GM18870 (cell line): ENCODE data around the gene KIF5B.
"Not testable (repeated sequence)": the region's sequence is repeated elsewhere in the genome, so short reads cannot be mapped to it uniquely, and the experiment has no call there.

ENCODE experiments used
- ATAC-seq: cut with Tn5 transposase; IDR thresholded peaks from one replicate; pipeline ENCODE4 v1.9.1; 2021; ENCODE audit warnings: moderate library complexity; ENCODE audit not compliant: unreplicated experiment

The KIF5B gene

DNA sequence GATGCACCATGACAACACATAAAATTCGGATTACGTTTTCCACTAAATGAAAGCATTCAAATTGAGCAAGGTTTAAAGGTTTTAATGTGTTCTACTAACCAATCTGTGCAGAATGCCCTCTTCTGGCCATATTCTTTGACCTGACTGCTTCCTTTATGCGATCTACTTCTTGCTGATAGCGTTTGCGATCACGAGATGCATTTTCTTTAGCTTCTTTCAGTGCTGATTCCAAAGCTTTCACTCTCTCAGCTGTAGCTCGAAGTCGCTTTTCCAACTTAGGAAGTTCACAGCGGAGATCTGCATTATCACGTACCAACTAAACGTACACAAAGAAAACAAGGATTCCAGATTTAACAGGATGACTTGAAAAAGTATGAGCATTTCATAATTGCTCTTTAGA is 39.2 kb downstream of the KIF5B start:
- no peak for ATAC-seq

- ATAC-seq: no peak
Observed at GRCh38 chr10:32015386-32015785, 40.8 kb downstream of the KIF5B start.

- no peak for ATAC-seq
Observed at GRCh38 chr10:32007026-32007425, 49.2 kb downstream of the KIF5B start.

DNA sequence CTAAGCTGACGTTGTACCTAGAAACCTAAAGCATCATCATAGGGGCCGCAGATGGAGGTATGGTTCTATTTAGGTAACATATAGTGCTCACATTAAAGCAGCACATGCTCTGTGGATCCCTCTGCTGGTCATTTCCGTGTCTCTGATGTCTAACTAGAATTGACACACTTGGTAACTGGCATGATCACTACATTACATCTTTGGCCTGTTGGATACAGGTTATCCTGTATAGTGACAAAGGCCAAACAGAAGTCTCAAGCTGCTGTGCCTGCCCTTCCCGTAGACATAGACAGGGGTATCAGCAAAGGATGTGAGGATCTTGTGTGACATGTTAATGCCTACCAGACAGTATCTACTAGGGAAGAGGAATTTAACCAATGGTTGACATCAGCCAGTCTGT is 51.2 kb downstream of the KIF5B start:
- no peak for ATAC-seq

DNA sequence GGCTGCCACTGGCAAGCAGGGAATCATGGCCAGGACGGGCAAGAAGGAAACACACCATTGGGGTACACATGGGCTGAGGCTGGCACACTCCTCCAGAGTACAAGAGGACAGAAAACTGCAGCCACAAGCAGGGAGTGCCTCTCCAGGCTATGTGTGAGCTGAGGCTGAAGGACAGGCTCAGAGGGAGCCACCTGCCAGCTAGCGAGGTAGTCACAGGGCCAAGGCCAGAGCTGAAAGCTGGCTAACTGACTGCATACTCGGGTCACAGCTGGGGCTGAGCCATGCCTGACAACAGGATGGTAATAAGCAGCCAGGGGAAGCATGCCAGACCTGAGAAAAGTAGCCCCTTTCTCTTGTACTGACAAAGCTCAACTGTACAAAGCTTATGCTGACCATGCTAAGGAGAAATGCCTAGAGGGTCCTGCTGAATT is 52.0 kb downstream of the KIF5B start:
- ATAC-seq: no peak

- ATAC-seq: no peak
Observed at GRCh38 chr10:32002531-32002930, 53.7 kb downstream of the KIF5B start.

GRCh38 chr10:32000937-32001336 is 55.3 kb downstream of the KIF5B start:
- no peak for ATAC-seq

DNA sequence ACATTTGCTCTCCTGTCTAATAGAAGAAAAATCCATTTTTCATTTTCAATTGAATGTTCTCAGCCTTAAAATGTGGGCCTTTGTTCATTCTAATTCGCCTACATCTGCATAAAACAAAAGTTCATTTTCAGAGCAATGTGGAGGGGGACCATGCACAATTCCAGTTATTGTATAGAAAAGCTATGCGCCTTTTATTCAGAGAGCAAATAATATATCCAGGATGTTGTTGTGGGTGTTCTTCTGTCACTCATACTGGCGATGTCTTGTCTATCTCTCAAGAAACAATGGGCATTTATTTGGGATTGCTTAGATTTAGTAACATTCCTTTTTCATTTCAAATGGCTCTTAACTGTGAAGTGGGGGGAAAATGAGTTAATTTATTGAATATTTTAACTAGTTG is 56.4 kb downstream of the KIF5B start:
- no peak for ATAC-seq

- ATAC-seq: no peak
Observed at GRCh38 chr10:31999070-31999660, 57.1 kb downstream of the KIF5B start.

DNA sequence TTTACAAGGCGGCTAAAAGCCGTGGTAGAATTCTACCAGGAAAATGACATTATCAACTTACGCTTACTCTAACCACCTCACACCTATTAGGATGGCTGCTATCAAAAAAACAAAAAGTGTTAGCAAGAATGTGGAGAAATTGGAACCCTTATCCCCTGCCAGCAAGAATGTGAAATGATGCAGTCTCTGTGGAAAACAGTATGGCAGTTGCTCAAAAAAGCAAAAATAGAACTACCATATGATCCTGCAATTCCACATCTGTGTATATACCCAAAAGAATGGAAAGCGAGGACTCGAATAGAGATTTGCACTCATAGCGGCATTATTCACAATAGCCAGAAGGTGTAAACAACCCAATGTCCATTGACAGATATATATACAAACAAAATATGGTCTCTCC is 61.3 kb downstream of the KIF5B start:
- ATAC-seq: no peak

GRCh38 chr10:31990937-31991336 is 65.3 kb downstream of the KIF5B start:
- ATAC-seq: no peak

GRCh38 chr10:31987786-31988185 is 68.4 kb downstream of the KIF5B start:
- not testable (repeated sequence) for ATAC-seq

DNA sequence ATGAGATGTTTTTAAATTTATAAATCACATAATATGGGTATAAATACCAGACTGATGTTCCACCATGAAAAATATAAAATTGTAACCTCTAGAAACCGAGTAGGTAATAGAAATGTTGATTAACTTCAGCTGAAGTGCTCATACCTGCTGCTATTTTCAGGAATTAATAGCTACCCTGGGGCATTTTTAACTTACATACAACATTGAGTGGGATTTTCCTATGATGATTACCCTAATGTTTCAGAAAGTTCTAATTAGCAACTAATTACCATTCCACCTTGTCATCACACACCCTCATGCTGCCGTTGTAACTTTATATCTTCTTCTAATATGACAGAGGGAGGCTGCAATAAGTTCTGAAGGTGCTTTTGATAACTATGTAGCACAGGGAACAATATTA is 74.1 kb downstream of the KIF5B start:
- no peak for ATAC-seq

GRCh38 chr10:31980471-31980870 is 75.8 kb downstream of the KIF5B start:
- ATAC-seq: no peak

DNA sequence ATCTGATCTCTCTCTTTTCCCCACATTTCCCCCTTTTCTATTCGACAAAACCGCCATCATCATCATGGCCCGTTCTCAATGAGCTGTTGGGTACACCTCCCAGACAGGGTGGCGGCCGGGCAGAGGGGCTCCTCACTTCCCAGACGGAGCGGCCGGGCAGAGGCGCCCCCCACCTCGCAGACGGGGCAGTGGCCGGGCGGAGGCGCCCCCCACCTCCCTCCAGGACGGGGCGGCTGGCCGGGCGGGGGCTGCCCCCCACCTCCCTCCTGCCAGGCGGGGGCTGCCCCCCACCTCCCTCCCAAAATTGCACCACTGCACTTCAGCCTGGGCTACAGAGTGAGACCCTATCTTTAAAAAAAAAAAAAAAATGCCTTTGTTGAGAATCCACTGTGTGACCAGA is 77.2 kb downstream of the KIF5B start:
- ATAC-seq: not testable (repeated sequence)

- no peak for ATAC-seq
Observed at GRCh38 chr10:31978156-31978483, 78.1 kb downstream of the KIF5B start.

GRCh38 chr10:31977440-31978155 is 78.6 kb downstream of the KIF5B start:
- no peak for ATAC-seq

DNA sequence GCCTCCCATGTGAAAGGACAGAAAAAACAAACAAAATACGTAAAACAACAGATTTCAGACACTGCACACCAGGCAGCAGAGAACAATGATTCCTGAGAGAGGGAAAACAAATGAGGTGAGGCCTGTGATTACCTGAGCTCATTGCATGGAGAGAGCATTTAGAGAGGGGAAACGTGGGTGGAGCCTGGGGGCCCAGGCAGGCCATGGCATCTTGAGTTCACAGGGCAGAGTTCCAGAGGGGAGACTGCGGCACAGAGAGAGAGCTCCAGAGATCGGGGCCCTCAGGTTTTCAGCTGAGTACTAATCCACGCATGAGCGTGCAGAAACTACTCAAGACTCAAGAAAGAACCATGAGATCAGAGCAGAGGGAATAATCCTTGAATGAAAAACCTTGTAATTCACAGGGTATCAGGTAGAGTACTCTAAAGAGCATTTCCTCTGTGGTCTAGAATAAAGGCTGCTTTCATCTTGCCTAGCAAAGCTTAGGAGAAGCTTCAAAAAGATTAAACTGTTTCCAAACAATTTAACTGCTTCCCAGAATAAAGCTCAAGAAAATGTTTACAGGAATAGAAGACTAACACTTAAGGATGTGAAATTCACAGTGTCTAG is 81.0 kb downstream of the KIF5B start:
- ATAC-seq: no peak

DNA sequence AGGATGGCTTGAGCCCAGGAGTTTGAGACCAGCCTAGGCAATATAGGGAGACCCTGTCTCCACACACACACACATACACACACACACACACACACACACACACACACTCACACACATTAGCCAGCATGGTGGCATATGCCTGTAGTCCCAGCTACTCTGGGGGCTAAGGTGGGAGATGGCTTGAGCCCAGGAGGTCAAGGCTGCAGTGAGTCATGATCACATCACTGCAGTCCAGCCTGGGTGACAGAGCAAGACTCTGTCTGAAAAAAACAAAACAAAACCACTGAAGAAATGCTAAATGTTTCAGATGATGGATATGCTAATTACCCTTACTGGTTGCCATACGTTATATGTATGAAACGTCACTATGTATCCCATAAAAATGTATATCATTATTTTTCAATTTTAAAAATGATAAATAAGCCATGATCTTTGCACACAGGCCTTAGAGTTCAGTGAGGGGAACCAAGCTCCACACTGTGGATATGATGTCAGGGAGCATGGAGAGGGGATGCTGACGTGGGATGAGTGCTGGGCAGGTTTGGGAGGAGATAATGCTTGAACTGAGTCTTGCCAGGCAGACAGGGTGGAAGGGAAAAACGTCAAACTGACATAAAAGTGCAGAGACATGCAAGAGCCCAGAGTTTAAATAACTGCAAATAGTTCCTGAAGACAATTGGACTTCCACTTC is 81.6 kb downstream of the KIF5B start:
- no peak for ATAC-seq

DNA sequence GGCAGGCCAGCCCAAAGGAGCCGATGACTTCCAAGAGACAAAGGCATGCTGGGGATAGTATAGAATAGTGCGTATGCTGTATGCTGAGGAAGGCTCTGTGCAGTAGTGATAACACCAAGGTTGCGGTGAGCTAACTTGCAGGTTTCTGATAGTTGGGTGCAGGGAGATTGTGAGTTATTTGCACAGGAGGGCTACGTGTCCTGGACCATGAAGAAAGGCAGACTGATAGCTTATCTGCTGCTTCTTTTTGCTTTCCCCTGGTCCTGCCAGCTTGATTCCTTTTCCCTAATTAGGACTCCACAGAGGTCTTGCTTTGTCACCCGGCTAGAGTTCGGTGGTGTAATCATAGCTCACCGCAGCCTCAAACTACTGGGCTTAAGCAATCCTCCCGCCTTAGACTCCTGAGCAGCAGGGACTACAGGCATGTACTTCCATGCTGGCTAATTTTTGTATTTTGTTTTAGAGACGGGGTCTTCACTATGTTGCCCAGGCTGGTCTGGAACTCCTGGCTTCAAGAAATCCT is 83.6 kb downstream of the KIF5B start:
- ATAC-seq: no peak

DNA sequence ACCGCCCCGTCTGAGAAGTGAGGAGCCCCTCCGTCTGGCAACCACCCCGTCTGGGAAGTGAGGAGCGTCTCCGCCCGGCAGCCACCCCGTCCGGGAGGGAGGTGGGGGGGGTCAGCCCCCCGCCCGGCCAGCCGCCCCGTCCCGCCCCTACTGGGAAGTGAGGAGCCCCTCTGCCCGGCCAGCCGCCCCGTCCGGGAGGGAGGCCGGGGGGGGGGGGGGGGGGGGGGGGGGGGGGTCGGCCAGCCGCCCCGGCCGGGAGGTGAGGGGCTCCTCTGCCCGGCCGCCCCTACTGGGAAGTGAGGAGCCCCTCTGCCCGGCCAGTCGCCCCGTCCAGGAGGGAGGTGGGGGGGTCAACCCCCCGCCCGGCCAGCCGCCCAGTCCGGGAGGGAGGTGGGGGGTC is 86.4 kb downstream of the KIF5B start:
- ATAC-seq: not testable (repeated sequence)

- no peak for ATAC-seq
Observed at GRCh38 chr10:31963589-31963980, 92.6 kb downstream of the KIF5B start.
